Kidney (tissue), 14 donors: Measurements from ENCODE around the gene NDE1. TPM values are rescaled to one million over a fixed set of nuclear protein-coding genes. Genes with fewer than 3 reads are reported as not detected.

Experiments used
- DNase-seq, 5 donors: peaks; one replicate each; pipeline ENCODE4 v3.0.0-alpha.2; 2013 to 2020
- FAIRE-seq: peaks from 2 replicates; lab custom pipeline; 2012; peaks lifted over from hg19 to GRCh38; lab: Jason Lieb, UNC
- H3K27ac ChIP-seq, 2 donors: one replicate each; pipeline ENCODE4 v1.7.0; 2013; ENCODE audit warnings: low read depth in 2 of 2, low read length in 2 of 2, inconsistent platforms in 1 of 2
- H3K27me3 ChIP-seq: one replicate; pipeline ENCODE4 v1.7.1; 2013; ENCODE audit warnings: low read length, inconsistent platforms; ENCODE audit not compliant: control insufficient read depth, insufficient read depth
- H3K36me3 ChIP-seq, 3 donors: one replicate each; pipeline versions ENCODE4 v1.7.0 to v1.7.1; 2013; ENCODE audit warnings: low read length in 3 of 3, control low read depth in 1 of 3, inconsistent platforms in 1 of 3; ENCODE audit not compliant: insufficient read depth in 3 of 3, control insufficient read depth in 2 of 3
- H3K4me1 ChIP-seq, 3 donors: one replicate each; pipeline versions ENCODE4 v1.7.0 to v1.7.1; 2013; ENCODE audit warnings: low read length in 3 of 3, inconsistent platforms in 1 of 3, low read depth in 1 of 3; ENCODE audit not compliant: control insufficient read depth in 2 of 3, insufficient read depth in 2 of 3
- H3K4me3 ChIP-seq, 3 donors: one replicate each; pipeline versions ENCODE4 v1.7.0 to v1.8.1; 2013; ENCODE audit warnings: low read length in 3 of 3, control low read depth in 1 of 3, inconsistent platforms in 1 of 3
- H3K9ac ChIP-seq, 3 donors: one replicate each; pipeline versions ENCODE4 v1.7.0 to v1.7.1; 2013; ENCODE audit warnings: low read length in 3 of 3, control low read depth in 1 of 3, inconsistent platforms in 1 of 3
- H3K9me3 ChIP-seq, 3 donors: one replicate each; pipeline versions ENCODE4 v1.7.0 to v1.7.1; 2013; ENCODE audit warnings: low read length in 3 of 3, control low read depth in 1 of 3, inconsistent platforms in 1 of 3; ENCODE audit not compliant: control insufficient read depth in 2 of 3, insufficient read depth in 1 of 3
- intact Hi-C: fragments of 100-400 bp; cut with DNase I; formaldehyde crosslinking; loops from one replicate; pipeline ENCODE4 v1.11.1; 2022
- polyA plus RNA-seq: library from polyadenylated mRNA; stranded (reverse); fragments of 350-450 nt; fragmentation: Illumina TruSeq; extraction: RNeasy Lipid Tissue Mini Kit (QIAGEN cat#74804); gene quantifications from one replicate; pipeline ENCODE4 v1.2.3, GENCODE V29; 2014; ENCODE audit warnings: low read depth, low replicate concordance; ENCODE audit not compliant: insufficient read depth
- total RNA-seq: library from RNA; stranded (reverse); fragmentation: NEBNext Ultra II Directional; extraction: Animal tissue kit (Norgen Biotek cat#: 25700); gene quantifications from one replicate; pipeline ENCODE4 v1.2.1, GENCODE V29; 2021
- TF ChIP-seq, protein P1 (sequence below): IDR thresholded peaks from 3 replicates; pipeline ENCODE4 v1.5.1; 2012; ENCODE audit warnings: mild to moderate bottlenecking, moderate library complexity, borderline replicate concordance; ENCODE audit not compliant: insufficient read depth; ENCODE audit errors: extremely low read depth
- donor health status: control.
- donor health status: control.
- donor health status: control.
- donor health status: control.
- donor health status: control.
- donor health status: DM: yes; HTN: yes; CAD: no.
- donor health status: Normal renal cell carcinoma (clear cell type).

NDE1 gene
- total and polyA plus RNA-seq, 2 donors from 2014 or later = 4.6 to 31.7 TPM

GRCh38 chr16:15660203-15660601, 10.2 kb downstream of the NDE1 start:
- FAIRE-seq (no peak), DNase-seq (no peak)
- TF ChIP-seq, protein P1, sequence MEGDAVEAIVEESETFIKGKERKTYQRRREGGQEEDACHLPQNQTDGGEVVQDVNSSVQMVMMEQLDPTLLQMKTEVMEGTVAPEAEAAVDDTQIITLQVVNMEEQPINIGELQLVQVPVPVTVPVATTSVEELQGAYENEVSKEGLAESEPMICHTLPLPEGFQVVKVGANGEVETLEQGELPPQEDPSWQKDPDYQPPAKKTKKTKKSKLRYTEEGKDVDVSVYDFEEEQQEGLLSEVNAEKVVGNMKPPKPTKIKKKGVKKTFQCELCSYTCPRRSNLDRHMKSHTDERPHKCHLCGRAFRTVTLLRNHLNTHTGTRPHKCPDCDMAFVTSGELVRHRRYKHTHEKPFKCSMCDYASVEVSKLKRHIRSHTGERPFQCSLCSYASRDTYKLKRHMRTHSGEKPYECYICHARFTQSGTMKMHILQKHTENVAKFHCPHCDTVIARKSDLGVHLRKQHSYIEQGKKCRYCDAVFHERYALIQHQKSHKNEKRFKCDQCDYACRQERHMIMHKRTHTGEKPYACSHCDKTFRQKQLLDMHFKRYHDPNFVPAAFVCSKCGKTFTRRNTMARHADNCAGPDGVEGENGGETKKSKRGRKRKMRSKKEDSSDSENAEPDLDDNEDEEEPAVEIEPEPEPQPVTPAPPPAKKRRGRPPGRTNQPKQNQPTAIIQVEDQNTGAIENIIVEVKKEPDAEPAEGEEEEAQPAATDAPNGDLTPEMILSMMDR = no peak
- Histone ChIP-seq H3K9ac (no peak overlapping the region), H3K27me3 (no peaks in the 10 kb centered on the region), H3K4me3 (no peak overlapping the region), H3K9me3 (no peaks in the 10 kb centered on the region), H3K4me1 (no peaks in the 10 kb centered on the region), H3K36me3 (peaks cover 0 to 6% (median 2%) of the 10 kb centered on the region in 3 donors), H3K27ac (no peak overlapping the region)
- intact Hi-C loops = no loop called here

DNA sequence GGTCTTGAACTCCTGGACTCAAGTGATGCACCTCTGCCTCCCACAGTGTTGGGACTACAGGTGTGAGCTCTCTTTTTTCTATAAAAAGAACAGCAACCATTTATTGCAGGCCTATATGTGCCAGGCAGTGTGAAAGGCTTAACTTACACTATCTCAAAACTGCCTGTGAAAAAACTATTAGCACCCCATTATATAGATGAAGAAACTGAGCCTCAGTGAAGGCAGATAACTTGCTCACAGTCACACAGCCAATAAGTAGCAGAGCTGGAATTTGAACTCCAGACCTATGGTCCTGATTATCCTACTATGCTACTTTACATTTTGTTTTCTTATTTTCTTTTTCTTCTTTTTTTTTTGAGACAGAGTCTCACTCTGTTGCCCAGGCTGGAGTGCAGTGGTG, 15.1 kb downstream of the NDE1 start:
- Histone ChIP-seq H3K4me1 (no peaks in the 10 kb centered on the region), H3K9me3 (no peaks in the 10 kb centered on the region), H3K27ac (no peak overlapping the region), H3K4me3 (no peak overlapping the region), H3K27me3 (no peaks in the 10 kb centered on the region), H3K9ac (no peak overlapping the region), H3K36me3 (peaks cover 3 to 6% (median 6%) of the 10 kb centered on the region in 3 donors)
- intact Hi-C loops = no loop called here
- DNase-seq (no peak), FAIRE-seq (no peak)
- TF ChIP-seq, protein P1 = no peak

- Histone ChIP-seq H3K9me3 (no peaks in the 10 kb centered on the region), H3K4me1 (peaks cover 0 to under 1% (median 0%) of the 10 kb centered on the region in 3 donors), H3K27ac (no peak overlapping the region), H3K9ac (no peak overlapping the region), H3K27me3 (no peaks in the 10 kb centered on the region), H3K36me3 (peaks cover 6% of the 10 kb centered on the region in 3 donors), H3K4me3 (no peak overlapping the region)
- no peak for FAIRE-seq
- DNase-seq = no peak
- TF ChIP-seq, protein P1 = no peak
- intact Hi-C loops = no loop called here
Measured at GRCh38 chr16:15667091-15667742, 17.2 kb downstream of the NDE1 start.
